Thymus (tissue), 11 donors: Measurements from ENCODE around the gene LSP1. TPM values are rescaled to one million over a fixed set of nuclear protein-coding genes. Genes with fewer than 3 reads are reported as not detected.

Source experiments
- DNase-seq, 9 donors: peaks; one replicate each; pipeline ENCODE4 v3.0.0-alpha.2; 2013; ENCODE audit warnings: low spot score in 9 of 9, low read depth in 6 of 9, missing footprints in 1 of 9
- H3K27ac ChIP-seq, 2 donors: one replicate each; pipeline ENCODE4 v1.5.1; 2013; ENCODE audit warnings: control low read depth in 1 of 2, low read depth in 1 of 2, low read length in 1 of 2, mild to moderate bottlenecking in 1 of 2, moderate library complexity in 1 of 2
- H3K27me3 ChIP-seq, 2 donors: one replicate each; pipeline ENCODE4 v1.5.1; 2013; ENCODE audit warnings: low read length in 1 of 2; ENCODE audit not compliant: control insufficient read depth in 2 of 2, insufficient read depth in 1 of 2
- H3K36me3 ChIP-seq, 2 donors: one replicate each; pipeline ENCODE4 v1.5.1; 2013; ENCODE audit warnings: low read length in 1 of 2, mild to moderate bottlenecking in 1 of 2, moderate library complexity in 1 of 2; ENCODE audit not compliant: control insufficient read depth in 2 of 2, insufficient read depth in 2 of 2
- H3K4me1 ChIP-seq, 2 donors: one replicate each; pipeline ENCODE4 v1.5.1; 2013; ENCODE audit warnings: low read length in 2 of 2; ENCODE audit not compliant: control insufficient read depth in 2 of 2, insufficient read depth in 2 of 2
- H3K4me3 ChIP-seq, 2 donors: one replicate each; pipeline ENCODE4 v1.5.1; 2013; ENCODE audit warnings: low read length in 2 of 2, control low read depth in 1 of 2, mild to moderate bottlenecking in 1 of 2
- H3K9me3 ChIP-seq, 2 donors: one replicate each; pipeline ENCODE4 v1.5.1; 2013; ENCODE audit warnings: low read length in 1 of 2, mild to moderate bottlenecking in 1 of 2; ENCODE audit not compliant: control insufficient read depth in 2 of 2, insufficient read depth in 1 of 2
- whole genome bisulfite sequencing: extraction: QIAGEN DNeasy Blood & Tissue Kit; methylation state at CpG from one replicate; pipeline ENCODE4 v1.1.7; 2013; 5-methylcytosine and 5-hydroxymethylcytosine counted together
- polyA plus RNA-seq: library from polyadenylated mRNA; stranded (reverse); fragments of 200-250 nt; gene quantifications from one replicate; pipeline ENCODE4 v1.2.3, GENCODE V29; 2013
- total RNA-seq: library from RNA; stranded (reverse); fragments of 120-200 nt; gene quantifications from one replicate; pipeline ENCODE4 v1.2.4, GENCODE V29; 2013
- donor health status: healthy.

Gene LSP1
- total and polyA plus RNA-seq, 2 donors = 138 to 179 TPM

GRCh38 chr11:1827931-1828330 lies 25.0 kb upstream of the LSP1 start:
- no peak for DNase-seq
- peaks cover 0 to 29% of the 10 kb centered on the region in 2 donors for H3K27me3 ChIP-seq
- no peaks in the 10 kb centered on the region for H3K9me3 ChIP-seq
- no peak overlapping the region for H3K4me3 ChIP-seq
- peaks cover 0 to 12% of the 10 kb centered on the region in 2 donors for H3K4me1 ChIP-seq
- H3K36me3 ChIP-seq = no peaks in the 10 kb centered on the region
- H3K27ac ChIP-seq = no peak overlapping the region
- 96% methylated on average over 19 of the region's 19 CpGs for WGBS

DNA sequence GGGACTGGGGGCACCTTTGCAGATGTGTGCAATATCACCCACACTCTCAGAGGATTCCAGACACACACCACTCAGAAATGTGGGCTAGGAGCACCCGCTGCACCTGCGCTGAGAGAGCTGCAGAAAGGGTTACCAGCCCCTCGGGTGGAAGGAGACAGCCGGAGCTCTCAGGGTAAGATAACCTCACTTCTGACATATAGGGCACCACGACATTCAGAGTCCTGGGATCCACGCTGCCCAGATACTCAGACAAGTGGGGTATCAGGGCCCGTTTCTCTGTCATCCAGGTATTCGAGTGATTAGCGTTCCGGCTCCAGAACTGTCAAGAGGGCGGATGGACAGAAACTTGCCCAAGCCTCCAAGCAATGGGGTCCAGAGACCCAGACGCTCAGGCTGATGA lies 24.3 kb upstream of the LSP1 start:
- Histone ChIP-seq H3K36me3 (no peaks in the 10 kb centered on the region), H3K27ac (no peak overlapping the region), H3K4me3 (no peak overlapping the region), H3K27me3 (peaks cover 0 to 35% of the 10 kb centered on the region in 2 donors), H3K4me1 (peaks cover 0 to 14% of the 10 kb centered on the region in 2 donors), H3K9me3 (no peaks in the 10 kb centered on the region)
- 87% methylated on average over 12 of the region's 12 CpGs for WGBS
- DNase-seq = no peak

DNA sequence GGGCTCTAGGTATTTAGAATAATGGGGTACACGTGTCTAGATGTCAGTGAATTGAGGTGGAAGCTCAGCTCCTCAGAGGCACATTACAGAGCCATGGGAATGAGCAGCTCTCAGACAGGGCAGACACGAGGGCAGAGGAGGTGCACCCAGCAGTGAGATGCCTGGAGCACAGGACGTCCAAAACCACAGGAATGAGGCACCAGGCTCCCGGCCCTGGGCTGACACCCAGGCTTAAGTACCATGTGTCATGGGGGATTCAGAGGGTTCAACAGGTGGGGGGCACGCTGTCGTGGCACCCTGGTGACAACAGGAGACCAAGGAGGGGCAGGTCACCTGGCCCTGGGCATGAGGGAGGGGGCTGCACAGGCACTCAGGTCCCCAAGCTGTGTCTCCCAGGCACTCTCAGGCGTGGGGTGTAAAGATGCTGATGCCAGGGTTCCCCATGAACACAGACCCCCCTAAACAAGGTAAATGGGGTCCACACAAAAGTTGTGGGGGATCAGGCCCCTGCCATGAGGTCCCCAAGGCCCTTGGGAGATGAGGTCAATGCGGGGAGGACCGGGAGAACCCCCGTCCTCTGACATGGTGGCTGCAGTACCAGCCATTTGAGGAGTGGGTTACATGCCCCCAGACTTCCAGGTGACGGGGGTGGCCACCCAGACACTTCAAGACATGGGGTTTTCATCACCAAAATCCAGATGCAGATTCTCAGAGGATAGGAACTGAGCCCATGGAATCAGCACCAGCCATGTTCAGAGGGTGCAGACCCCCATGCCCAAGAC lies 23.7 kb upstream of the LSP1 start:
- no peak overlapping the region for H3K4me3 ChIP-seq
- no peak overlapping the region for H3K27ac ChIP-seq
- H3K4me1 ChIP-seq = peaks cover 0 to 14% of the 10 kb centered on the region in 2 donors
- DNase-seq = no peak
- H3K9me3 ChIP-seq = no peaks in the 10 kb centered on the region
- 73% methylated on average over 11 of the region's 11 CpGs for WGBS
- peaks cover 0 to 42% of the 10 kb centered on the region in 2 donors for H3K27me3 ChIP-seq
- no peaks in the 10 kb centered on the region for H3K36me3 ChIP-seq

- WGBS = 52% methylated on average over 6 of the region's 6 CpGs
- H3K4me1 ChIP-seq = peaks cover 0 to 18% of the 10 kb centered on the region in 2 donors
- DNase-seq = no peak
- no peaks in the 10 kb centered on the region for H3K36me3 ChIP-seq
- H3K4me3 ChIP-seq = no peak overlapping the region
- no peaks in the 10 kb centered on the region for H3K9me3 ChIP-seq
- peaks cover 0 to 45% of the 10 kb centered on the region in 2 donors for H3K27me3 ChIP-seq
- no peak overlapping the region for H3K27ac ChIP-seq
Measured at GRCh38 chr11:1830004-1830321, 22.9 kb upstream of the LSP1 start.

DNA sequence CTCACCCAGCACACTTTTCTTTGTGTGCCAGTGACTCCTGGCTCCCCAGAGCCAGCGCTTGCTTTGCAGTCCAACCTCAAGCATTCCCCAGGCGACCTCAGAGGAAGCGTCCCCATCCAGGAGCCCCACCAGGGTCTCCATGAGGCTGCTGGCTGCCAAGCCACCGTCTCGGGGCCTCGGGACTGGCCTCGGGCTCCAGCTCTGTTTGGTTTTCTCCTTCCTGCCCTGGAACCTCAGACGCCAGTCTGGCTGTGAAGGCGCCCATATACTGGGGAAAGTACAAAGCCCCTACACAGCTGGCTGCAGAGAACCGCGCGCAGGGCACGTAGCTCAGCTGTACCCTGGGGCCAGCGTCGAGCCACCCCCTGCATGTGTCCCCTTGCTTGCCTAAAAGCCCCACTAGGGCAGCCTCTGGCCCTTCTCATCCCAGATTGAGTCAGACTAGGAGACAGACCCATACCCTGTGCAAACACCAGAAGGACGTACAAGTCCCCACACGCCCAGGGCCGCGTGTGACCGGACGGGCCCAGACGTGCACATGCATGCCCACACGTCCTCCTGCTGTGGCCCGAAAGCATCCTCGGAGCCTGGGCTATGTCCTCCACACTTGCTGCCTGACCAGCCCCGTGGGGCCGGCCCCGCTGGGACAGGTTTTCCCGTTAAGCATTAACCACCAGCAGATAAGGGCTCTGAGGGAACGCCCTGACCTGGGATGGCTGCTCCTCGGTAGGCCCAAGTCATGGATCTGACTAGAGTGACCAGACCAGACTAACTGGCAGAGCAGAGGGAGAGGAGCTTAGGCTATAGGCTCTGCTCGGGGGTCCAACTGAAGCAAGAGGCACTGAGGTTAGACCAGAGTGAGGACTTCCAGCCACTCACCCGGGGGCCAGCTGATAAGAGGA lies 22.3 kb upstream of the LSP1 start:
- H3K36me3 ChIP-seq = no peaks in the 10 kb centered on the region
- WGBS = 60% methylated on average over 33 of the region's 33 CpGs
- H3K4me3 ChIP-seq = no peak overlapping the region
- peaks cover 0 to 18% of the 10 kb centered on the region in 2 donors for H3K4me1 ChIP-seq
- no peak overlapping the region for H3K27ac ChIP-seq
- H3K27me3 ChIP-seq = peaks cover 0 to 45% of the 10 kb centered on the region in 2 donors
- no peaks in the 10 kb centered on the region for H3K9me3 ChIP-seq
- no peak for DNase-seq

- Histone ChIP-seq H3K27ac (no peak overlapping the region), H3K4me3 (no peak overlapping the region), H3K36me3 (no peaks in the 10 kb centered on the region), H3K9me3 (no peaks in the 10 kb centered on the region), H3K27me3 (peaks cover 0 to 45% of the 10 kb centered on the region in 2 donors), H3K4me1 (peaks cover 0 to 18% of the 10 kb centered on the region in 2 donors)
- DNase-seq = no peak
- WGBS = 84% methylated on average over 26 of the region's 26 CpGs
Measured at GRCh38 chr11:1831338-1832210, 21.3 kb upstream of the LSP1 start.

DNA sequence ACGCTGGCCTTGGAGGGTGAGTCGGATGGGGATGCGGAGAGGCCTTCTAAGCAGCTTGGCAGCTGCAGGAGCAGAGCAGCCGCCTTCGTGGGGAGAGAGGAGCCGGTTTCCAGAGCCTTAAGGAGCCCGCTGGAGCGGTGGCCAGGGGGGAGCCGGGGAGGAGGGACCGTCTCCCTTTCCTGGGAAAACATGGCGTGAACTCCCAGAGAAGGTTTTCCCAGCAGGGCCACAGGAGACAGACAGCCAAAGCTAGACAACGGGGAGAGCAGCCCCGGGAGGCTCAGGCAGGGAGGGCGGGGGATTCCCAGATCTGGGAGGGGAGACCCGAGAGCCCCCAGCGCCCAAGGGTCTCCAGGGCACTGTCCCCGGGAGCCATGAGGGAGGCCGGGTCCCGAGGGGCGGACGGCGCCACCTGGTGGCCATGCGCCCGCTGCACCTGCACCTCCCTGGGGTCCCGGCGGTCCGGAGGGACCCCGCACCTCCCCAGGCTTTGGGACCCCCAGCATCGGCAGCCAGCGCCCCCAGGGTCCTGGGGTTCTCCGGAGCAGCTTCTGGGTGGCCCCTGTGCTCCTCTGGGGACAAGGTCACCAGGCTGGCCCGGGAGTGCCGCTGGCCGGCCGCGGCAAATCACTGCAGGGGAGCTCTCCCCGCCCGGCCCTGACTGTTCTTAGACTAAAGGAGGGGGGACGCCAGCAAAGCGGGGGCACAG lies 20.5 kb upstream of the LSP1 start:
- H3K4me3 ChIP-seq = no peak overlapping the region
- 22% methylated on average over 40 of the region's 40 CpGs for WGBS

GRCh38 chr11:1832920-1833295 lies 20.0 kb upstream of the LSP1 start:
- Histone ChIP-seq H3K27ac (no peak overlapping the region), H3K36me3 (no peaks in the 10 kb centered on the region), H3K4me1 (peaks cover 0 to 23% of the 10 kb centered on the region in 2 donors), H3K27me3 (peaks cover 0 to 45% of the 10 kb centered on the region in 2 donors), H3K4me3 (no peak overlapping the region), H3K9me3 (peaks cover 0 to 1% of the 10 kb centered on the region in 2 donors)
- DNase-seq = no peak
- WGBS = 59% methylated on average over 17 of the region's 17 CpGs

More for the DNA sequence above, 20.5 kb upstream of the LSP1 start:
- H3K4me1 ChIP-seq = peaks cover 0 to 18% of the 10 kb centered on the region in 2 donors
- DNase-seq = peak in 2 of 9 donors; percentile 50 to 69
- H3K9me3 ChIP-seq = peaks cover 0 to 1% of the 10 kb centered on the region in 2 donors
- peaks cover 0 to 45% of the 10 kb centered on the region in 2 donors for H3K27me3 ChIP-seq
- H3K36me3 ChIP-seq = no peaks in the 10 kb centered on the region
- H3K27ac ChIP-seq = peak overlapping the region in 1 of 2 donors; percentile 20
